ENCODE measurements around the gene RALGPS1. TPM values are rescaled to one million over a fixed set of nuclear protein-coding genes. Genes with fewer than 3 reads are reported as not detected.
"Not testable (repeated sequence)": the region's sequence is repeated elsewhere in the genome, so short reads cannot be mapped to it uniquely, and the experiment has no call there.

Gene RALGPS1
- polyA plus RNA-seq, 1 donor, result 6.7 TPM

GRCh38 chr9:126991183-126991582 lies 76.6 kb downstream of the RALGPS1 start:
- DNase-seq, result peak; percentile 59

GRCh38 chr9:126992427-126992826 lies 77.8 kb downstream of the RALGPS1 start:
- DNase-seq, result no peak

- DNase-seq, result no peak
Measured at GRCh38 chr9:126999315-127000068, 84.9 kb downstream of the RALGPS1 start.

GRCh38 chr9:127004946-127005769 lies 90.6 kb downstream of the RALGPS1 start:
- no peak for DNase-seq

GRCh38 chr9:127005770-127006314 lies 91.3 kb downstream of the RALGPS1 start:
- DNase-seq, result no peak

- DNase-seq, result no peak
Measured at GRCh38 chr9:127007638-127008037, 93.1 kb downstream of the RALGPS1 start.

GRCh38 chr9:127008076-127008475 lies 93.5 kb downstream of the RALGPS1 start:
- no peak for DNase-seq

GRCh38 chr9:127011772-127012171 lies 97.2 kb downstream of the RALGPS1 start:
- no peak for DNase-seq

GRCh38 chr9:127012250-127012649 lies 97.7 kb downstream of the RALGPS1 start:
- no peak for DNase-seq

- DNase-seq, result no peak
Measured at GRCh38 chr9:127013597-127013996, 99.0 kb downstream of the RALGPS1 start.

- DNase-seq, result peak; percentile 80
Measured at GRCh38 chr9:127014216-127014909, 99.8 kb downstream of the RALGPS1 start.

GRCh38 chr9:127014910-127015540 lies 100.4 kb downstream of the RALGPS1 start:
- DNase-seq, result no peak

- no peak for DNase-seq
Measured at GRCh38 chr9:127015921-127016512, 101.4 kb downstream of the RALGPS1 start.

GRCh38 chr9:127017979-127018378 lies 103.4 kb downstream of the RALGPS1 start:
- not testable (repeated sequence) for DNase-seq

- no peak for DNase-seq
Measured at GRCh38 chr9:127018935-127019334, 104.4 kb downstream of the RALGPS1 start.

- DNase-seq, result no peak
Measured at GRCh38 chr9:127020036-127020801, 105.6 kb downstream of the RALGPS1 start.

GRCh38 chr9:127020802-127021078 lies 106.2 kb downstream of the RALGPS1 start:
- DNase-seq, result no peak

- DNase-seq, result peak; percentile 97
Measured at GRCh38 chr9:127021664-127022363, 107.2 kb downstream of the RALGPS1 start.

- DNase-seq, result no peak
Measured at GRCh38 chr9:127022913-127023660, 108.5 kb downstream of the RALGPS1 start.

GRCh38 chr9:127025042-127025441 lies 110.5 kb downstream of the RALGPS1 start:
- DNase-seq, result no peak

Data from hindlimb muscle (tissue), 1 donor.